HG02763 (cell line): Measurements from ENCODE around the gene KLK13.

Experiments used
- ATAC-seq: cut with Tn5 transposase; IDR thresholded peaks from one replicate; pipeline ENCODE4 v1.9.1; 2021; ENCODE audit warnings: mild to moderate bottlenecking, moderate library complexity; ENCODE audit not compliant: unreplicated experiment

Gene KLK13

GRCh38 chr19:51064534-51065220 is at the start of gene KLK13:
TSS of gene KLK13 (minus strand) at chr19:51065092. CDS start at chr19:51065067, 25 bp downstream.
- ATAC-seq = no peak

DNA sequence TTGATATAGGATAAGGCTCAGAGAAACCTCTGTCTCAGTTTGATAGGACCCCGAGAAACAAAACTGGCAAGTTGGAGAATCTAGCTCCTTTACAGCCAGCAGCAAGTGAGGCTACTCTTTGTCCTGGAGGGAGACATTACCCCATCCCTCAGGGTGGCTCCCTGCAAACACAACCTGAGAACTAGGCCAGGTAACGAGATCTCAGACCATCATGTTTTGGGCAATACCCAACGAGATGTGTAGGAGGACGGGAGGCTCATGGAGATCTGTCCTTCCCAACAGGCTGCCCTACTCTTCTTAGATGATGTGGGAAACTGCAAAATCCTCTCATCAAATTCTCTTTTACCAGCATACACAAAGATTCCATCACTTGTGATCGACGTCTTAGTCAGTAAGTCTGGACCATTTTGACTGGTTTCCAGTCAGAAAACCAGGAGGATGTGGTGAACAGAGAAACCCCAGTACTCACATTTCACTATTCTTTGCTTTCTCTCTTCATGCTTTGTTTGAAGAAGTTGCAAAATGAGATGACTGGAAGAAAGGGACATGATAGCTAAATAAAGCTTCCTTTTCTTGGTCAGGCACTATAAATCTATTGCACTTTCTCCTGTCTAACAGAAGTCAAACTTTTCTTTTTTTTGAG is 49.3 kb upstream of the KLK13 start:
- ATAC-seq = no peak

DNA sequence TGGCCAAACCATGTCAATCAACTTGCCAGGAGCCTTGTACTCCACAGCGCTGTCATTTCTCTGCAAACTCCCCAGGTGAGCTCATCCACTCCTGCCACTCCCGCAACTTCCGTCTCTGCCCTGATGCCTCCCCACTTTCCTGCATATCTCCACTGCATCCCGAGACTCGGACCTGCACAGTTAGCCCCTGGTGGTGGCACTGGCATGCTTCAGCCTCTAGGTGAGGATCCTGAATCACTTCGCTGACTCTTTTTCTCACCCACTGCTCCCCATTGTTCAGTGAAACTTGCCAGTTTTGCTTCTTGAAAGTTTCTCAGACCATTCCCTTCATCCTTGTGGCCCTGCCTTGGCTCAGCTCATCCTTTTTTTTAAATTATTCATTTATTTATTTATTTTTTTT is 46.7 kb upstream of the KLK13 start:
- no peak for ATAC-seq

- no peak for ATAC-seq
Observed at GRCh38 chr19:51110666-51110971, 45.7 kb upstream of the KLK13 start.

DNA sequence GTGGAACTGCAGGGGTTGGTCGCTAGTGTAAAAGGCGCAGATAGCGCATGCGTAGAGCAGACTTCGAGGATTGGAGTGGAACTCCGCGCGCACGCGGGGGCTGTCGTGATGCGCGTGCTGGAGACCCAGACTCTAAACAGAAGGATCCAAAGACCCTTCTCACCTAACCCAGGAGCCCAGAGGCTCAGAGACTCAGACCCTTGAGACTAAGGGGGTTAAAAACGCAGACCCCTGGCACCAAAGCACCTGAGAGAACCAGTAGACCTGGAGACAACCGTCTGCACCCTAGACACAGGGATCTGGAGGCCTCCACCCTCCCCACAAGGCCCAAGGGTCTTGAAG is 43.9 kb upstream of the KLK13 start:
- ATAC-seq = peak; percentile 24

DNA sequence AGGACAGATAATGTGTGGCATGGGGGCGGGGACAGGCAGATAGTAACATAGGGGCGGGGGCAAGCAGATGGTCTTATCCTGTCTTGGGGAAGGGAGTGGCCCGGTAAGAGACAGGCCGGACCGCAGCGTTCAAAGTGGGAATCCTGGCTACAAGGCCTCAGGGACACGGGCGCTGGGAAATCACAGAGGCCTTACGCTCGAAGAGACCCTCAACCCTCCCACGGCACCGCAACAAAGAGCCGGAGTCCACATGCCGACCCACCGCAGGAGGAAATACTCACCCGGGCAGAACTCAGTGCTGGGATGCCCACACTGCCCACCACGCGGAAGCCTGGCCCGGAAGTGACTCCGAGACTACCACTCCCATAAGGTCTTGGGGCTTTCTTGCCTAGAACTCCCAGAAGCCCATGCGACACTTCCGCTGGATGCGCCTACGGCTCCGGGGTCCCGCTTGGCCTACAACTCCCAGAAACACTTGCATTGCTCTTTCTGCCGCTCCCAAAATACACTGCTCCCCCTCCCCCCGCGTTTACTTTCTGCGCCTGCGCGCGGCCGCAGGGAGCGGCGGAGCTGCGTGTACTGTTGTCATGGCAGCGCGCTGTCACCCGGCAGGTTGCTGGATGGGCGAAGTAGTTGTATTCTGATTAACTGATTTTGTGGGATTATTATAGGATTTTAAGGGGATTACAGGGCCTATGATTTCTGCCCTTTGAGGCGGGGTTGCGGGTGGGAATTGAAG is 43.3 kb upstream of the KLK13 start, which contains the start of gene CTU1:
TSS of gene CTU1 (minus strand) at position 344 of the 739 bp plus-strand sequence. CDS start 3,840 bp downstream, outside the sequence.
- peak; percentile 98 for ATAC-seq

DNA sequence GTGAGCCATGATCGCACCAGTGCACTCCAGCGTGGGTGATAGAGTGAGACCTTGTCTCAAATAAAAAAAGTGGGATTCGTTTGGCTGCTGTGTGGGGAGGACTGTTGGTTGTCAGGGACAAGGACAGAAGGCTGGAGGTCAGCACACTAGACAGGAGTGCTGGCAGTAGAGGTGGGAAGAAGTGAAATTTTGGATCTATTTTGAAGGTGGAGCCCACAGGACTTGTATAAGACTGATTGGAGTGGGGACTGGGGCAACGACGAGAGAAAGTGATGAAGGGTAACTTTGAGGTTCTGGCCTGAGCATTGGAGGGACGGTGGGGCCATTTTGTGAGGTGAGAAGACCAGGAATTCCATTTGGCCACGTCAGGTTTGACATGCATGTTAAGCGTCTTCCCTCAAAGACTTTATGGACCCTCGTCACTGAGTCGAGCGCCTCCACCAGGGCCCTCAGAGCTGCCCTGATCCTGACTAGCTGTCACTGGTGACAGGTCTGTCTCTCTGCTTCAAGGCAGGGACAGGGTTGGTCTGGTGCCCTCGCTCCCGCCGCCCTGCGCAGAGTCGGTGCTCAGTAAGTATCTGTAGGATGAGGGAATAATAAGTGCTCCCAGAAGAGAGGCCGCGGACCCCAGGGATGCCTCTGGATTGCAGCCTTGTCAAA is 42.6 kb upstream of the KLK13 start:
- ATAC-seq = no peak

GRCh38 chr19:51103926-51104341 is 39.0 kb upstream of the KLK13 start:
- no peak for ATAC-seq

GRCh38 chr19:51102991-51103390 is 38.1 kb upstream of the KLK13 start:
- no peak for ATAC-seq

- ATAC-seq = no peak
Observed at GRCh38 chr19:51101171-51101865, 36.4 kb upstream of the KLK13 start.

GRCh38 chr19:51100601-51101000 is 35.7 kb upstream of the KLK13 start:
- no peak for ATAC-seq

DNA sequence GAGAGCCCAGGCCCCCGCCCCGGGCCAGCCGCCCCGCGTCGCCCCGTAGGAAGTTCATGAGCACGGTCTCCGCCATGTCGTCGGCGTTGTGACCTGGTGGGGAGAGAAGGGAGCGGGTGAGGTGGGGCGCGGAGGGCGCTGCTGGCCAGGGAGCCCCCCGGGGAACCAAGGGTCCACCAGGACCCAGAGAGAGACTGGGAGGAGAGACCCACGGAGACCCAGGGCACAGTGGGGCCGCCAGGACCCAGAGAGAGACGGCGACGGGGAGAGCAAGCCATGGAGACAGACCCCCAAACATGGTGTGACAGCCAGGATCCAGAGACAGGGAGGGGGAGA is 34.1 kb upstream of the KLK13 start:
- ATAC-seq = no peak

- ATAC-seq = no peak
Observed at GRCh38 chr19:51098365-51099046, 33.6 kb upstream of the KLK13 start.

DNA sequence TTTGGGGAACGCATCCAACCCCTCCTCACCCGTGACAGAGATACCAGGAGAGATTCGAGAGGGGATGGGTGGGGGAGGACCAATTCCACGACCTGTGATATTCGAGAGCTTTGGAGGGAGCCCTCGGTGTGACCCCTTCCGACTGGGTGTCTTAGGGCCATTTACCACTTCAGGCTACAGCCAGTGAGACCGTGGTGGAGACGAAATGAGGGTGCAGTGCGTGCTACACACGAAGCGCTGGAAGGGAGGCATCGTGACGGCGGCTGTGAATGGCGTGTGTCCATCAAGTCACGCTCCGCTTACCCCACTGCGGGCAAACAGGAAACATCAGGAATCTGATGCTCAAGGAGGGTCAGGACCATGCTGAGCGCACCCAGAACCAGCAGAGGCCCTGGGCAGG is 32.9 kb upstream of the KLK13 start:
- ATAC-seq = no peak

DNA sequence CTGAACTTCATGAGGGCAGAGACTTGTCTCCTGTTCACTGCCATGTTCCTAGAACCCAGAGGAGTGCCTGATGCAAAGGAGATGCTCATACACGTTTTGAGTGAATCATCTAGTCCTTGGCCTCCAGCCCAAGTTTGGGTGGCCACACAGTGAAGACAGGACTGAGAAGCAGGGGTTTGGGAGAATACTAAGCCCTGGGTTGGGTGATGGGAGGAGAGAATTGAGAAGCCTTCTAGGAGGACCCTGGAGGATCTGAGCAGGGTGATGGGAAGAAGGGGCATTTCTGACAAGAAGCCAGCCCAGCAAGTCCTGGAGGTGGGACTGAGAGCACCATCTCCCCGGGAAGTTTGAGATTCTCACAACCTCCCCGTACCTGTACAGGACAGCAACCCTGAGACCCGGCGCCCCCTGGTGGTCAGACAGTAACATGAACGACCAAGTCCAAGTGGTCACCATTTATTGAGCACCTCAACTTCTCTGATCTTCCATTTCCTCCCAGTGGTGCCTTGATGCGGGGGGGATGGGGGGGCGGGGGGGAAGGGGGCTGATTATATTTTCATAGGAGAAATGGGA is 32.4 kb upstream of the KLK13 start:
- ATAC-seq = no peak

GRCh38 chr19:51096473-51097165 is 31.7 kb upstream of the KLK13 start:
- no peak for ATAC-seq

GRCh38 chr19:51094696-51095279 is 29.9 kb upstream of the KLK13 start:
- ATAC-seq = no peak

DNA sequence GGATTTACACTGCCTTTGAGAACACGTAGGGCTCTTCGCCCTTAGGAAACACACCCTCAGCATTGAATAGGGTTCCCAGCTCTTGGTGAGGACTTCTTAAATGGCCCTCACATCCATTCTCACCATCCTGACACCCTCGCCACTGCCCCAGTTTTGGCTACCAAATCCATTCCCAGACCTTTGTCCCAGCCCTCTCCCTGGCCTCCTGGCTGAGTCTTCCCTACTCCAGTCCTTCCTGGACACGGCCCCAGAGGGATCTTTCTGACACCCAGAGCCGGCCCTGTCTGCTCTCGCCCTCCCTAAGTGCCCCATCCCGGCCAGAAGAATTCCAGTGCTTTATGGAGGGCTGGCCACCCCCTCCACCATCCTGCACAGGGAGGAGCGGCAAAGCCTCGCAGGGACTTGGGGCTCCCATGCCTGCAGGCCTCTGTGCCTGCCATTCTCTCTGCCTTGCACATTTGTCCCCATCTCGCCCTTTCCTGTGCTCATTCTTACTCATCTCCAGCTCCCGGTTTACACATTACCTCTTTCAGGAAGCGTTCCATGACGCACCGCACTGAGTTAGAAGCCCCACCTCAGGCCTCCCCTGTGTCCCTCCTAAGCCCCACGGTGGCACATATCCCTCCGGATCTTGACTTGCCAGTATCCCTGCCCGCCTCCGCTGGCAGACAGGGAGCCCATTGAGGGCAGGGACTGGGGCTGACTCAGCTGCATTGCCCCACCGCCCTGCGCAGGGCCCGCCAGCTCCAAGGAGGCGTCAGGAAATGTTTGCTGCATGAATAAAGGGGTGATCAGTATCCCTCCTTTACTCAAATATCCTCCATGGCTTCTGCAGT is 28.8 kb upstream of the KLK13 start:
- no peak for ATAC-seq
